HG03460 (cell line): ENCODE results near the gene CENPO.
"Not testable (repeated sequence)": the region's sequence is repeated elsewhere in the genome, so short reads cannot be mapped to it uniquely, and the experiment has no call there.

ENCODE experiments used
- ATAC-seq: cut with Tn5 transposase; IDR thresholded peaks from one replicate; pipeline ENCODE4 v1.9.1; 2021; ENCODE audit not compliant: unreplicated experiment

Gene CENPO

DNA sequence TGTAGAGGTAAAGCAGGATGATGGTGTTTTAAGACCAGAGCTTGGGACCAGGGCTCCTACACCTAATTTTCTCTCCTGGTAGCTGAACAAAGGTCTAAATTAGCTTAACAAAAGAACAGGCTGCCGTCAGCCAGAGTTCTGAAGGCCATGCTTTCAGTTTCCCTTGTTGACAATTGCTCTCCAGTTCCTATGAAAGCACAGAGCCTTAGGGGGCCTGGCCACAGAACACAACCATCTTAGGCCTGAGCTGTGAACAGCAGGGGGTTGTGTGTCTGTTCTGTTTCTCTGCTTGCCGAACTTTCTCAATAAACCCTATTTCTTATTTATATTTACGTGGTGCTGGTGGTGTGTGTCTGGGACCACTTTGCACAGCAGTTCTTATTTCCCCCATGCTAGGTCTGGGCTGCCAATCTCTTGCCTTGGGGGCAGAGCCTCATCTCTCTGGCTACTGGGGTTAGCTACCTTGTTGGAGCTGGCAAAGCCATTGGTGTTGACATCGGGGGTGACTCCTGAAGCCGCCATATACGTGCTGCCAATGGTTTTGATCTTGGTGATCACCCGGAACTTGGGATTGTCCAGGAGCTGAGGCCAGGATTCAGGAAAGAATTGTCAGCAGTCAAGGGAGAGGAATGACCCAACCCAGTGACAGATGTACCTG is 29.0 kb downstream of the CENPO start:
- no peak for ATAC-seq

- ATAC-seq, result no peak
Measured at GRCh38 chr2:24824071-24824588, 30.9 kb downstream of the CENPO start.

DNA sequence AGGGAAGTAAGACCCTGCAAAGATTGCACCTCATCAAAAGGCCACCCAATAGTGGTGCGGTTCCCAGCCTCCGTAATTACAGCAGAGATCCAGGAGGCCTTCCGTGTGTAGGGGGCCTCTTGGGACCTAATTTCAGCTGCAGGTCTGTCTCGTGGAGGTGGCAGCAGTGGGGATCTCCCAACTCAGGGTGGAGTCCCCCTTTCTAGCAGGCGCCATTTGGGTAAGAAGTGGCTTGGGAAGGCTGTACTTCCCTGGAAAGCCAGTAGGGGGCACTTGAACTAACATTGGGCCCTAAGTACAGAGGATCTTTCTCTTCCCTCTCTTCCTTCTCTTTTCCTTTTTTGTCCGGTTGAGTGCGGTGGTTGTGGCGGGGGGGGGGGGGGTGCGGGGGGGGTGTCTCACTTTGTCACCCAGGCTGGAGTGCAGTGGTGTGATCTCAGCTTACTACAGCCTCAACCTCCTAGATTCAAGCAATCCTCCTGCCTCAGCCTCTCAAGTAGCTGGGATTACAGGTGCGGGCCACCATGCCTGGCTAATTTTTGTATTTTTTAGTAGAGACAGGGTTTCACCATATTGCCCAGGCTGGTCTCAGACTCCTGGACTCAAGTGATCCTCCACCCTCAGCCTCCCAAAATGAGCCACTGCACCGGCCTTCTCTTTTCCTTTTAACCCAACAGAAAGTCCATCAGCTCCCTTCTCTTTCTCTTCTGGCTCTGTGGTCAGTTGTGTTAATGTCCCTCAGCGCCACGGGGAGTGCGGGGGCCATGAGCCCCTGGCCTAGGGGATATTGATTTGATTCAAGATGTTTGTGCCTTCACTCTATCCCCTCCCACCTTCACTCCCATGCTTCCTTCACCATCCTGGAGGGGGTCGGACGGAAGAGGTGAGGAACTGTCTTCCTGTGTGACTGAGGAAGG is 32.0 kb downstream of the CENPO start:
- no peak for ATAC-seq

- ATAC-seq, result no peak
Measured at GRCh38 chr2:24825883-24826772, 32.9 kb downstream of the CENPO start.

- no peak for ATAC-seq
Measured at GRCh38 chr2:24826773-24827145, 33.5 kb downstream of the CENPO start.

GRCh38 chr2:24827321-24828237 is 34.4 kb downstream of the CENPO start:
- ATAC-seq, result no peak

DNA sequence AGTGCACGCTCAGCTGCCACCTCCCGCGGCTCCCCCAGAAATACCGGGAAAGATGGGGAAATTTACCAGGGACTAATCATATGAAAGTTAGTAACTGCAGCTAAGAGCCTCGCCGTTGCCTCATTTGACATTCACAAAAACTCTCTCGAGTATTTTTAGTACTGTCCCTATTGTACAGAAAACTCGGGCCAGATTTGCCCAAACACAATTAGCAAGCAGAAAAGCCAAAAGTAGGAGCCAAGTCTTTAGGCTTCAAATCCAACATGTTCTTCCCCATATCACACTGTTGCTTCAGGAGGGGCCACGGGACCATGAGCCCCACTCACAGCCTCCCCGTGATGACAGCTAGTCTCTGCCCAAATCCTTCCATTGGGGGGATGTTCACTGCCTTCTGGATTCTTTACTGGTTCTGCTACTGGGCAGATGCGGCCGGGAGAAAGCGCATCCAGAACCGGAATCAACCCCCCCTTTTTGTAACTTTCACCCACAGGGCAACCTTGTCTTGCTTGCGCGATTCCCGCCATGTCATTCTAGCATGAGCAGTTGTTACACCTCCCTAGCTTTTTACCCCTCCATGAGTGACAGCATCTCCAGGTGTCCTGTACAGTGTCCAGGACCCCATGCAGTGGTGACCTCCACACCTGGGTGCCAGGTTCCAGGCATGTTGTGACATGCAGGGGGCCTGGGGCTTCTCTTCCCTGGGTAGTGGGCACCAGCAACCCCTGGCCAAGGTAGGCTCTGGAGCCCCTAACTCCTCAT is 35.2 kb downstream of the CENPO start:
- ATAC-seq, result no peak

GRCh38 chr2:24830351-24830750 is 37.1 kb downstream of the CENPO start:
- ATAC-seq, result no peak

DNA sequence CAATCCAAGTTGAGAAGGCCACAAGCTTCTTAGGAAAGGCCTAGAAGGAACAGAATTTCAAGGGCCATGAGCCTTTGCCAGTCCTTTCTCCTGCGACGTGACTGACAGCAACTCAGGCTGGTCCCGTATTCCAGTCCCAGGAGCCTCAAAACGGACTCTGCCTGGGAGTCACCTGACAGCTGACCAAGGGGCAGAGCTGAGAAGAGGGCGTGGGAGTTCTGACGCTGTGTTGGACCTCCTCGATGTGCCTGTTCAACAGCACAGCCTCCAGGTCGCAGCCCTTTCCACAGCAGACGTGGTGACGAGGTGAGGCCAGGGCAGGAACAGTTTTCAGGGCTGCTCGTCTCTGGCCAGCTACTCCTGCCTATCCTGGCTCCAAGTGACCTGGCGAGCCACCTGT is 37.6 kb downstream of the CENPO start:
- ATAC-seq, result no peak

- ATAC-seq, result no peak
Measured at GRCh38 chr2:24831221-24832072, 38.2 kb downstream of the CENPO start.

DNA sequence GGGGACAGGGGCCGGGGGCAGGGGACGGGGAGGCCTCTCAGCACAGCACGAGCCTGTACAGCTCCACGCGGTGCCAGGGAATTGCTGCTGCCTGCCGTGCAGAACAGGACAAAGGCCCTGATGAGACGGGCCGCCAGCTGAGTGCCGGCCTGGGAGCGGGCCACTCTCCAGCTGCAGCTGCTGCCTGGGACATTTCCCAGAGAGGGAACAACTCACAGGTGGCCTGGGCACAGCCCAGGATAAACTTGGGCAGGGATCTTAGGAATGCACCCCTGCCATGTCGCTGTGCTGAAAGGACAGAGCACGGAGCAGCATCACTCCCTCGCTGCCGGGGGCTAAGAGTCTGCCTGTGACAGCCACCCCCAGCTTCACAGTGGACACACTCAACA is 38.8 kb downstream of the CENPO start:
- ATAC-seq, result no peak

DNA sequence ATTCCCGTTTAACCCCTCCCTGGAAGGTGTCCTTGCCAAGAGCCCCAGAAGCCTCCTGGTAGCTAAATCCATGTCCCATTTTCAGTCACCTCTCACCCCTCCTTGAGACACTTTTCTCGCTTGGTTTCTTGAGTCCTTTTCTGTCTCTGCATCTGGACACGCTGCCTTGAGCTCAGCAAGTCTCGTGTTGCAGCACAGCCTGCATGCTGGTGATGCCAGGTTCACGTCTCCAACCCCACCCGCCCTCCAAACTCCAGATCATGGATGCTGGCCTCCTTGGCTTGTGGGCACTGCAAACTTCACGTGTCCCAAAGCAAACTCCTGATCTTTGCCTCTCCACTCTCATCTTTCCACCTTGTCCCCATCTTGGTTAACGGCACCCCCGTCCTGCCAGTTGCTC is 39.3 kb downstream of the CENPO start:
- no peak for ATAC-seq

DNA sequence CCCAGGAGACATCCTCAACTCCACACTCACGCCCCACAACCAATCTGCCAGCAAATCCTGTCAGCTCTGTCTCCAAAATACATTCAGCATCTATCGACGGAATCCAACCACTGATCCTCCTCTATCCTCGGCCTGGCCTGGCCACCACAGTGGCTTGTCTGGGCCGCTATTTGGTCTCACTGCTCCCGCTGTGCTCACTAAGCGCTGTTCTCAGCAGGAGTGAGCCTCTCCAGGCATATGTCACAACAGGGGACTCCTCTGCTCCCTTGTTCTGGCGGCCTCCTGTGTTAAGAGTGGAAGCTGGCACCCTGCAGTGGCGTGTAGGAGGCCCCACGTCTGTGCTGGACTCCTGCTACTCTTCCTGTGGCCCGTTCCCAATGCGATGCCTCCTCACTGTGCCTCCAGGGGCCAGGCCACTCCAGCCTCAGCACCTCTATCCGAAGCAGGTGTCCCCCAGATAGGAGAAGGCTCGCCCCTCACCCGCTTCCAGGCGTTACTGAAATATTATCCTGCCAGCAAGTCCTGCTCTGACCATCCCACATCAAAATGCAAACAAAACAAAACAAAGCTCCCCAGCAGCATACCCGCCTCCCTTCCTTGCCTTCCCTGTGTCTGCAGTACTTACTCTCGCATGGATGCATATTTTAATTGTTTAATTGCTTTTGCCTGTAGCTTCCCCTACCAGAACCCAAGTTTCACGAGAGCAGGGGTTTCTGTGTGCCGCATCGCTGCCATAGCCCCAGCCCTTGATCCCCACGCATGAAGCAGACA is 39.9 kb downstream of the CENPO start:
- ATAC-seq, result no peak

GRCh38 chr2:24833821-24834732 is 40.9 kb downstream of the CENPO start:
- no peak for ATAC-seq

DNA sequence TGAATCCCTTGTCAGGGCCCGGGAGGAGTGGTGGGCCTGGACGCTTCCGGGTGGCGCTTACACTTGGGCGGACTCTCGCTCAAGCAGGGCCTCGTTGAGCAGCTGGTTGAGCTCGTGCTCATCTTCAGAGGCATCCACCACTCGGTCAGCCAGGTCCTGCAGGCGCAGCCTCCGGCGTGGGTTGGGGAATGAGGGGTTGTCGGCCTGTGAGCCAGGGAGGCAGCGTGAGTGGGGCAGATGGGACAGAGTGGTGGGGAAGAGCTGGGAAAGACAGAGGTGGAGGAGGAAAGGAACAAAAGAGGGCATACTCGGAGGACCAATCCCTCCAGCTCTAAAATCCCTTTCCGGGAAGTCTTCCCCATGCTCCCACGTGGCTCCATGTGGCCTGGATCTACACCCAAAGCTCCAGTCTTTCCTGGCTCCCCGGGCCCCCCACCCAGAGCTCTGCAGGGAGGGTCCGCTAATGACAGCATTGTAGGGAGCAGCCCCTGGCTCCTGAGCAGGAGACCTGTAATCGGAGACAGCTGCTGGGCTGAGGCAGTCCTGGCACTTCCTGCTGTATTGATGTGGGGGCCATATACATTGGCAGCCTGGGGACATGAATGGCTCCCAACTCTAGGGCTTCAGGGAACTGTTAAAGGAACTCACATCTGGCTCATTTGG is 41.6 kb downstream of the CENPO start:
- no peak for ATAC-seq

- not testable (repeated sequence) for ATAC-seq
Measured at GRCh38 chr2:24835411-24835810, 42.2 kb downstream of the CENPO start.
